Lung (tissue), 12 donors: Measurements from ENCODE around the gene MMADHC. TPM values are rescaled to one million over a fixed set of nuclear protein-coding genes. Genes with fewer than 3 reads are reported as not detected.

Experiments
- ATAC-seq: fragments of 200-7000 bp; cut with Tn5 transposase; one replicate; pipeline ENCODE4 v1.9.1; 2020; ENCODE audit warnings: moderate number of reproducible peaks; ENCODE audit not compliant: insufficient read depth, low FRiP score
- DNase-seq, 3 donors: peaks; one replicate each; pipeline ENCODE4 v3.0.0-alpha.2; 2013 to 2017
- H3K27ac ChIP-seq, 2 donors: one replicate each; pipeline ENCODE4 v1.5.1; 2013; ENCODE audit warnings: mild to moderate bottlenecking in 2 of 2, moderate library complexity in 2 of 2, control low read depth in 1 of 2, inconsistent platforms in 1 of 2, low read depth in 1 of 2, low read length in 1 of 2
- H3K27me3 ChIP-seq, 3 donors: one replicate each; pipeline ENCODE4 v1.5.1; 2013; ENCODE audit warnings: low read length in 2 of 3; ENCODE audit not compliant: control insufficient read depth in 3 of 3, insufficient read depth in 3 of 3
- H3K36me3 ChIP-seq, 4 donors: one replicate each; pipeline ENCODE4 v1.5.1; 2013; ENCODE audit warnings: low read length in 4 of 4, mild to moderate bottlenecking in 1 of 4, moderate library complexity in 1 of 4; ENCODE audit not compliant: control insufficient read depth in 4 of 4, insufficient read depth in 4 of 4
- H3K4me1 ChIP-seq, 5 donors: one replicate each; pipeline ENCODE4 v1.5.1; 2013; ENCODE audit warnings: low read length in 5 of 5, mild to moderate bottlenecking in 2 of 5, moderate library complexity in 1 of 5; ENCODE audit not compliant: control insufficient read depth in 5 of 5, insufficient read depth in 5 of 5
- H3K4me3 ChIP-seq: one replicate; pipeline ENCODE4 v1.5.1; 2013; ENCODE audit warnings: mild to moderate bottlenecking, control low read depth, moderate library complexity
- H3K9ac ChIP-seq, 2 donors: one replicate each; pipeline ENCODE4 v1.5.1; 2013; ENCODE audit warnings: low read length in 2 of 2, control low read depth in 1 of 2; ENCODE audit not compliant: insufficient read depth in 1 of 2
- H3K9me3 ChIP-seq, 4 donors: one replicate each; pipeline ENCODE4 v1.5.1; 2013; ENCODE audit warnings: low read length in 3 of 4, mild to moderate bottlenecking in 1 of 4, moderate library complexity in 1 of 4; ENCODE audit not compliant: control insufficient read depth in 4 of 4, insufficient read depth in 3 of 4
- CTCF ChIP-seq: IDR thresholded peaks from 2 replicates; pipeline ENCODE4 v1.5.1; 2012; ENCODE audit warnings: mild to moderate bottlenecking; ENCODE audit errors: control extremely low read depth, extremely low read depth
- WGBS, 2 donors: extraction: QIAGEN DNeasy Blood & Tissue Kit; methylation state at CpG; one replicate each; pipeline ENCODE4 v1.1.7; 2013; 5-methylcytosine and 5-hydroxymethylcytosine counted together
- polyA plus RNA-seq, 2 donors: library from polyadenylated mRNA; stranded (reverse); fragments of 200-250 nt; gene quantifications; one replicate each; pipeline ENCODE4 v1.2.1, GENCODE V29; 2013
- total RNA-seq, 2 donors: library from RNA; depleted of rRNA in 1 of 2; stranded (reverse); fragments of >200 nt in 1 of 2; gene quantifications; one replicate each; pipeline ENCODE4 v1.2.1, GENCODE V29; 2014 to 2021
- donor health status: control.
- donor health status: control.
- donor health status: Bipolar disorder and iron deficiency.
- donor health status: healthy.
- donor health status: DM: yes; HTN: yes; CAD: no.

MMADHC gene
- total and polyA plus RNA-seq, 4 donors, result 34.1 to 101 (median 78.7) TPM

- Histone ChIP-seq H3K4me3 (peak overlapping the region; percentile 92), H3K27me3 (no peaks in the 10 kb centered on the region), H3K27ac (peak overlapping the region; percentile 99), H3K36me3 (peaks cover 0 to 12% (median 4%) of the 10 kb centered on the region in 4 donors), H3K9ac (peak overlapping the region; percentile 98 to 99), H3K9me3 (no peaks in the 10 kb centered on the region), H3K4me1 (peaks cover 0 to 19% (median 5%) of the 10 kb centered on the region in 5 donors)
- DNase-seq, result no peak
- TF ChIP-seq CTCF, result no peak
- 0% methylated on average over 7 of the region's 7 CpGs for WGBS, 2 donors
- no peak for ATAC-seq
These were observed 716 bp downstream of the MMADHC start for GRCh38 chr2:149586898-149587219.

GRCh38 chr2:149586063-149586462 lies 1.5 kb downstream of the MMADHC start:
- no peak for ATAC-seq
- H3K36me3 ChIP-seq, result peaks cover 0 to 17% (median 5%) of the 10 kb centered on the region in 4 donors
- peak overlapping the region in 1 of 2 donors; percentile 30 for H3K9ac ChIP-seq
- no peaks in the 10 kb centered on the region for H3K27me3 ChIP-seq
- no peaks in the 10 kb centered on the region for H3K9me3 ChIP-seq
- peaks cover 0 to 19% (median 5%) of the 10 kb centered on the region in 5 donors for H3K4me1 ChIP-seq
- H3K4me3 ChIP-seq, result no peak overlapping the region
- no peak overlapping the region for H3K27ac ChIP-seq
- no peak for DNase-seq
- 67 to 85% methylated on average over 3 of the region's 3 CpGs for WGBS, 2 donors
- TF ChIP-seq CTCF, result no peak

DNA sequence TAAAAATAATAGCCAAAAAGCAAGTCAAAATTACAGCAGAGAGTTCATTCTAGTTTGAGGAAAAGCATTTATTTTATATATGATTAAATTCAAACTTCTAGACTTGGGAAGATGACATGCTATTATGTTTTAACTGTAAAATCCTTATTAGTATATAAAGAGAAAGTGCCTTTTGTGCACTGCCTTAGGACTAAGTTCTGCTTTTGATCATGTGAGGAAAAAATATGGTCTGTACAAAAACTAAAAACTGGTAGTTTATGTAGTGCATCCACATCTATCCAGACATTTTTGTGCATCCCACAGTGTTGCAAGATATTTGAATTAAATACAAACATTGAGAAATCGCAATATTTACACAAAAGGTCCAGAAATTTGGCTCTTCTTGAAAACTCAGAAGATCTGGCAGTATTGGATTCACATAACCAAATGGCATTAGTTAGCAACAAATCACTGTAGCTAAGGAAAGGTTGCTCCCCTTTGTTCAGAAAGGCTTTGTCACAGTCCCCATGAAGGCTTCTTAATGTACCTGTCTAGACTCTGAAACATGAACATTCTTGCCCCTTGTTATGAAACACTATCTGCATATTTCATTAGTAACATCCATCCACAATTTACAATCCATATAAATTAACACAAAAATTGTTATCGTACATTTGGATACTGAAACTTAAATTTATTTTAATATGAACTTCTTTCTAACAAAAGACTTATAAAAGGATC lies 2.2 kb downstream of the MMADHC start:
- ATAC-seq (no peak), DNase-seq (peak in 1 of 3 donors; percentile 29)
- Histone ChIP-seq H3K9me3 (no peaks in the 10 kb centered on the region), H3K4me3 (no peak overlapping the region), H3K9ac (no peak overlapping the region), H3K27me3 (no peaks in the 10 kb centered on the region), H3K27ac (no peak overlapping the region), H3K4me1 (peaks cover 0 to 19% (median 5%) of the 10 kb centered on the region in 5 donors), H3K36me3 (peaks cover 0 to 17% (median 5%) of the 10 kb centered on the region in 4 donors)
- 86 to 88% methylated on average over 2 of the region's 2 CpGs for WGBS, 2 donors
- no peak for TF ChIP-seq CTCF
